Right cardiac atrium (tissue), 5 donors: ENCODE measurements around the gene ADK. TPM values are rescaled to one million over a fixed set of nuclear protein-coding genes. Genes with fewer than 3 reads are reported as not detected.
A peak's percentile ranks its signal among the peaks of the same experiment; 100 is the strongest.
"Not testable (repeated sequence)": the region's sequence is repeated elsewhere in the genome, so short reads cannot be mapped to it uniquely, and the experiment has no call there.

ENCODE experiments used
- ATAC-seq, 2 donors: fragments of 200-7000 bp; cut with Tn5 transposase; one replicate each; pipeline versions ENCODE4 v1.8.0 to v1.9.1; 2020; ENCODE audit warnings: moderate library complexity in 2 of 2, mild to moderate bottlenecking in 1 of 2
- DNase-seq, 3 donors: peaks; one replicate each; pipeline ENCODE4 v3.0.0-alpha.2; 2020
- H3K27ac ChIP-seq: one replicate; pipeline ENCODE4 v1.5.1; 2013; ENCODE audit warnings: mild to moderate bottlenecking, low read length, control low read depth, moderate library complexity
- H3K27me3 ChIP-seq: one replicate; pipeline ENCODE4 v1.6.1; 2013; ENCODE audit not compliant: control insufficient read depth, insufficient read depth
- H3K4me1 ChIP-seq: one replicate; pipeline ENCODE4 v1.6.1; 2013; ENCODE audit warnings: low read length; ENCODE audit not compliant: control insufficient read depth, insufficient read depth
- H3K4me3 ChIP-seq: one replicate; pipeline ENCODE4 v1.5.1; 2013; ENCODE audit warnings: low read length, control low read depth
- H3K9me3 ChIP-seq: one replicate; pipeline ENCODE4 v1.6.1; 2013; ENCODE audit warnings: low read length; ENCODE audit not compliant: control insufficient read depth
- WGBS: extraction: QIAGEN DNeasy Blood & Tissue Kit; methylation state at CpG from one replicate; pipeline ENCODE4 v1.1.7; 2013; 5-methylcytosine and 5-hydroxymethylcytosine counted together
- intact Hi-C, 4 donors: fragments of 100-400 bp; cut with DNase I; formaldehyde crosslinking; loops; one replicate each; pipeline versions ENCODE4 v1.11.0 to v1.14.0; 2022 to 2023
- polyA plus RNA-seq: library from polyadenylated mRNA; stranded (reverse); fragments of 200-250 nt; gene quantifications from one replicate; pipeline ENCODE4 v1.2.3, GENCODE V29; 2013
- total RNA-seq, 4 donors: library from RNA; stranded (reverse); fragmentation: NEBNext Ultra II Directional; extraction: Animal tissue kit (Norgen Biotek cat#: 25700); gene quantifications; one replicate each; pipeline ENCODE4 v1.2.1, GENCODE V29; 2021
- donor health status: healthy with polysubstance abuse.
- donor health status: DM: no; HTN: yes; CAD: no.
- donor health status: DM: no; HTN: no; CAD: no.
- donor health status: DM: no; HTN: yes; CAD: no; lungs with severe emphysema.
- donor health status: DM: yes; HTN: yes; CAD: no.

Gene ADK
- total and polyA plus RNA-seq, 5 donors = 34.5 to 42.2 (median 41.0) TPM

DNA sequence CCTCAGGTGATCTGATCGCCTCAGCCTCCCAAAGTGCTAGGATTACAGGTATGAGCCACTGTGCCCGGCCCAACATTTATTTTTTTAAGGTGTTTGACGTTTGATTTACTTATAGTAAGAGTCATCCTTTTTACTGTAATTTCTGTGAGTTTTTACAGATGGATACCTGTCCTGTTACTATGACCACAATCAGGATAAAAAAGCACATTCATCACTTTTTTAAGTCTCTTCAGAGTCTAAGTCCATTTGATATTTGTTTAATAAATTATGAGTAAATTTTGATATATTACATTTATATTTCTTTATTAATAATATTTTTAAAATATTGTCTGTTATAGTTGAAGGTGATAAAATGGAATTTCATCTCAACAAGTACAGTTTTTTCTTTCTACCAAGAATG, 374.9 kb downstream of the ADK start:
- intact Hi-C loops = no loop called here
- Histone ChIP-seq H3K4me1 (no peaks in the 10 kb centered on the region), H3K27me3 (no peaks in the 10 kb centered on the region), H3K27ac (no peak overlapping the region), H3K9me3 (no peaks in the 10 kb centered on the region), H3K4me3 (no peak overlapping the region)
- no peak for ATAC-seq
- WGBS = 94% methylated on average over 3 of the region's 3 CpGs
- no peak for DNase-seq

DNA sequence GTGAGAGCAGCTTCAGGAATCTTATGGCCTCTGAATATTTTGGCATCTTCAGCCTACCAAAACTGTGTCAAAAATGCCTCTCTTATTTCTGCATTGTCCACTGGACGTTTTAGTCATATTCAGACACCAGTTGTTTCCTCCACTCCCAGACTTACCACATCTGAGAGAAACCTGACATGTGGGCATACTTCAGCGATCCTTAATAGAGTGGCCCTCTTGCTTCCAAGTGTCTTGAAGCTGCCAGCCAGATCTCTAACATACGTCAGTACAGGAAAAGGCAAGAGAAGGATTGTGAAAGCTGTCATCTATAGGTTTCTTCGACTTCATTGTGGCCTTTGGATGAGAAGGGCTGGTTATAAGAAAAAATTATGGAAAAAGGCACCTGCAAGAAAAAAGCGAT, 376.6 kb downstream of the ADK start:
- H3K4me1 ChIP-seq, H3K4me3 ChIP-seq, intact Hi-C loops, DNase-seq, ATAC-seq, H3K27ac ChIP-seq, H3K9me3 ChIP-seq, H3K27me3 ChIP-seq: not testable (repeated sequence)
- WGBS = 92% methylated on average over 5 of the region's 5 CpGs

DNA sequence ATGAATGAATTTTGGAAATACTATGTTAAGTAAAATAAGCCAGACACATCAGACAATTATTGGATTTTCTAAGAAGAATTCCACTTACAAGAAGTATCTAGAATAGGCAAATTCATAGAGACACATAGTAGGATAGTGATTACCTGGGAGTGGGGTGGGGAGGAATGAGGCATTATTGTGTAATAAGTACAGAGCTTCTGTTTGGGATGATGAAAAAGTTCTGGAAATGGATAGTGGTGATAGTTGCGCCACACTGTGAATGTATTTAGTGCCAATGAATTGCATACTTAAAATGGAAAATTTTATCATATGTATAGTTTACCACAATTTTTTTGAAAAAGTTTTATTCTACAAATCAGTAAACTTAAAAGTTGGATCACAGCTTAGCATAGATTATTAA, 378.2 kb downstream of the ADK start:
- intact Hi-C loops = no loop called here
- WGBS = 96% methylated on average over 1 of the region's 1 CpG

DNA sequence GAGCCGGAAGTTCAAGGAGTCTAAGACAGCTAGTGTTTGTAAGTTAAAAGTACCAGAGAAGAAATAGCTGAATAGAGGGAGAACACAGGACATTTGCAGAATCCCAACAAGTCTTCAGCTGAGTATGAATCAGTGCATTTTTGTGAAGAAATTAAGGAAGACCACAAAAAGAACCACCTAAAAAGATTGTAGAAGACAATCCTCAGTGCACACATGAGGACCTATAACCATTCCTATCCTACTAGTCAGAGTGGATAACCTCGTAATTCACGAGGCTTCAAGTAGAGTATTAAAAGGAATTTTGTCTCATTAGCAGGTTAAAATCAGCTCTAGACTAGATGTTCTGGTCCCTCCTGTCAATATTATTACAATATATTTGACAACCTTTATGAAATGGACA, 380.0 kb downstream of the ADK start:
- 96% methylated on average over 3 of the region's 3 CpGs for WGBS
- DNase-seq (no peak), ATAC-seq (no peak)
- Histone ChIP-seq H3K27ac (no peak overlapping the region), H3K4me3 (no peak overlapping the region), H3K9me3 (no peaks in the 10 kb centered on the region), H3K27me3 (no peaks in the 10 kb centered on the region), H3K4me1 (no peaks in the 10 kb centered on the region)
- intact Hi-C loops = no loop called here

More for the DNA sequence above, 378.2 kb downstream of the ADK start:
- H3K27ac ChIP-seq = no peak overlapping the region
- H3K4me3 ChIP-seq = no peak overlapping the region
- no peaks in the 10 kb centered on the region for H3K9me3 ChIP-seq
- DNase-seq = no peak
- no peaks in the 10 kb centered on the region for H3K4me1 ChIP-seq
- ATAC-seq = no peak
- no peaks in the 10 kb centered on the region for H3K27me3 ChIP-seq

DNA sequence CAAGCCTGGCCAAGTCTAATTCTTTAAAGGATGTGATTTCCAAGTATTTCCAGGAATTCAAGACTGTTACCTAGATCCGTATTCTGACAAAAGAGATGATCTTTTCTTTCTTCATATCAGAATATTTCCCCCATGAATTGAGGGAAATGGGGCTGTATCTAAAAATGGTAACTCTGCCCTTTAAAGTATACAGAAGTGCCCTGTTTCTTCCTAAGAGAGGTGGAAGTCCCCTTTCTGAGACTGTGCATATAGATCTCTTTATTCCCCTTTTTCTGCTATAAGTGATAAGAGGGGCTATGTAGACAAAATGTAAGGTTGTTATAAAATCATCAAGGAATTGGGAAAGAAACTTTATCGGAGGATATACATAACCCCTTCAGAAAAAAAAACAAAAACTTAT, 388.3 kb downstream of the ADK start:
- H3K27ac ChIP-seq = no peak overlapping the region
- H3K27me3 ChIP-seq = no peaks in the 10 kb centered on the region
- intact Hi-C loops = no loop called here
- no peaks in the 10 kb centered on the region for H3K9me3 ChIP-seq
- no peaks in the 10 kb centered on the region for H3K4me1 ChIP-seq
- no peak overlapping the region for H3K4me3 ChIP-seq
- DNase-seq (no peak), ATAC-seq (no peak)
- WGBS = 87% methylated on average over 2 of the region's 2 CpGs

DNA sequence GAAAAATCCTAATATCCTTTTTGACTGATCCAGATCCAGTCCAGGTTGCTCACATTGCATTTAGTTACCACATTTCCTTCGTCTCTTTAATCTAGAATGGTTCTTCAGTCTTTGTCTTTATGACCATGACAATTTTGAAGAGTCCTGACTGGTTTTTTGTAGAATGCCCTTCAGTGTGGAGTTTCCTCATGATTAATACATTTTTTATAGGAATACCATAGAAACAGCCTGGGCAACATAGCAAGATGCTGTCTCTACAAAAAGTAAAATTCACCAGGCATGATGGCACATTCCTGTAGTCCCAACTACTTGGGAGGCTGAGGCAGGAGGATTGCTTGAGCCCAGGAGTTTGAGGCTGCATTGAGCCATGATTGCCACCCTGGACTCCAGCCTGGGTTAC, 390.4 kb downstream of the ADK start:
- intact Hi-C loops = no loop called here
- 93% methylated on average over 1 of the region's 1 CpG for WGBS
- DNase-seq (no peak), ATAC-seq (no peak)
- Histone ChIP-seq H3K27me3 (no peaks in the 10 kb centered on the region), H3K4me1 (no peaks in the 10 kb centered on the region), H3K4me3 (no peak overlapping the region), H3K9me3 (no peaks in the 10 kb centered on the region), H3K27ac (no peak overlapping the region)

DNA sequence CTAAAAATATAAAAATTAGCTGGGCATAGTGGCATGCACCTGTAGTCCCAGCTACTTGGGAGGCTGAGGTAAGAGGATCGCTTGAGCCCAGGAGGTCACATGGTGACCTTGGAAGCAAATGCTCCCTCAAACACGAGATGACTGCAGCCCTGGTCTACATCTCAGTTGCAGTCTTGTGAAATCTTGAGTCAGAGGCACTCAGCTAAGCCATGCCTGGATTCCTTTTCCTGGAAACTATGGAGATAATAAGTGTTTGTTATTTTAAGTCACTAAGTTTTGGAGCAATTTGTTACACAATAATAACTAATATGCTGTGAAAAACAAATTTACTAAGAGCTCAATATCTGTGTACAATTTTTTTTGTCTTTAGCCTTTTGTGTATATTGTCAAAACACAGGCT, 391.1 kb downstream of the ADK start:
- peak; percentile 66 to 78 for ATAC-seq
- WGBS = 63% methylated on average over 2 of the region's 2 CpGs
- no peaks in the 10 kb centered on the region for H3K27me3 ChIP-seq
- no peaks in the 10 kb centered on the region for H3K4me1 ChIP-seq
- H3K27ac ChIP-seq = no peak overlapping the region
- intact Hi-C loops = no loop called here
- H3K4me3 ChIP-seq = no peak overlapping the region
- DNase-seq = peak in 2 of 3 donors; percentile 28 to 38
- no peaks in the 10 kb centered on the region for H3K9me3 ChIP-seq

DNA sequence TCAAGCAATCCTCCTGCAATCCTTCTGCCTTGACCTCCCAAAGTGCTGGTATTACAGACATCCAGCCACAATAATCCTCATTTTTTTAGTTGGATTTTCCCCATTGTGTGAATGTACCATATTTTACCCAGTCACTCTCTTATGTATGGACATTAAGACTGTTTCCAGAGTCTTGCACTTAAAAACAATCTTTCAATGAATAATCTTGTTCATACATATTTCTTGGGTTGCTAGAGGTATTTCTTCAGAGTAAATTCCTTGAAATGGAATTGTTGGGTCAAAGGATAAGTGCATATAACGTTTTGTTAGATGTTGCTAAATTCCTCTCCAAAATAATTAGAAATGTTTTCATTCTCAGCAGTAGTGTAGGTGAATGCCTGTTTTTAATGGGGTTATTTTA, 392.3 kb downstream of the ADK start:
- no peak for ATAC-seq
- no peaks in the 10 kb centered on the region for H3K4me1 ChIP-seq

DNA sequence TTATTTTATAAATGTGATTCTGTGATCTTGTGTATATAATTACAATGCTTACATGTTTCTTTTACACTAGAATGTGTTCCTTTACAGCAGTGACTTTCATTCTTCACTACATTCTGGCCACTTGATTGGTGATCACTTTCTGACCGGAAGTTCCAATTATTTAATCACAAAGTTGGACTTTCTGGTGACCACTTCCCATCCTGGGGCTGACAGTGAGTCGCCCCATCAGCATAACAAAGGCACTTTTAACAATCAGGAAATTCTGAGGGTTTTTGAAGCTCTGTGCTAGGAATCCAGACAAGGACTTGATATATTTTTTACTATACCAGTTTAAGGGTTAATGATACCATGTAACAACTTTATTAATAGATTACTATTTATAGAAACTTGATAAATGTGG, 393.1 kb downstream of the ADK start:
- no peaks in the 10 kb centered on the region for H3K9me3 ChIP-seq
- H3K27ac ChIP-seq = no peak overlapping the region
- no peaks in the 10 kb centered on the region for H3K4me1 ChIP-seq
- DNase-seq (no peak), ATAC-seq (no peak)
- intact Hi-C loops = no loop called here
- no peaks in the 10 kb centered on the region for H3K27me3 ChIP-seq
- no peak overlapping the region for H3K4me3 ChIP-seq
- WGBS = 86% methylated on average over 2 of the region's 2 CpGs

More for the DNA sequence above, 392.3 kb downstream of the ADK start:
- 67% methylated on average over 1 of the region's 1 CpG for WGBS
- Histone ChIP-seq H3K27me3 (no peaks in the 10 kb centered on the region), H3K9me3 (no peaks in the 10 kb centered on the region), H3K4me3 (no peak overlapping the region), H3K27ac (no peak overlapping the region)
- intact Hi-C loops = no loop called here
- no peak for DNase-seq

DNA sequence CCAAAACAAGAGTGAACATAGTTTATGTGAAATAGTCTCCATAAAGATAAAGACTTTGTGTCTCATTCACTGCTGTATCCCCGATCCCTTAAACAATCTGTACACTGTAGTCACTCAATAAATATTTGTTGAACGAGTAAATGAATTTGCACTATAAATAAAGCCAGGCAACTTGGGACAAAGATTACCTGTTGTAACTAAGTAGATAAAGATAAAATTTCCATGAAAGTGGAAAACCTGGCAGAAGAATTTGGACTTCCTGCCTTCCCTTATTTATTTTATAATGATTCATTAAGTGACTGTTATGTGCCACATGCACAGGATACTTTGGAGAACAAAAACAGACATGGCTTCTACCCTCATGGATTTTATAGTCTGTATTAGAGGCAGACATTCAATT, 397.7 kb downstream of the ADK start:
- H3K27me3 ChIP-seq = no peaks in the 10 kb centered on the region
- no peaks in the 10 kb centered on the region for H3K9me3 ChIP-seq
- no peak overlapping the region for H3K4me3 ChIP-seq
- ATAC-seq (no peak), DNase-seq (no peak)
- 86% methylated on average over 2 of the region's 2 CpGs for WGBS
- H3K4me1 ChIP-seq = no peaks in the 10 kb centered on the region
- intact Hi-C loops = no loop called here
- no peak overlapping the region for H3K27ac ChIP-seq

DNA sequence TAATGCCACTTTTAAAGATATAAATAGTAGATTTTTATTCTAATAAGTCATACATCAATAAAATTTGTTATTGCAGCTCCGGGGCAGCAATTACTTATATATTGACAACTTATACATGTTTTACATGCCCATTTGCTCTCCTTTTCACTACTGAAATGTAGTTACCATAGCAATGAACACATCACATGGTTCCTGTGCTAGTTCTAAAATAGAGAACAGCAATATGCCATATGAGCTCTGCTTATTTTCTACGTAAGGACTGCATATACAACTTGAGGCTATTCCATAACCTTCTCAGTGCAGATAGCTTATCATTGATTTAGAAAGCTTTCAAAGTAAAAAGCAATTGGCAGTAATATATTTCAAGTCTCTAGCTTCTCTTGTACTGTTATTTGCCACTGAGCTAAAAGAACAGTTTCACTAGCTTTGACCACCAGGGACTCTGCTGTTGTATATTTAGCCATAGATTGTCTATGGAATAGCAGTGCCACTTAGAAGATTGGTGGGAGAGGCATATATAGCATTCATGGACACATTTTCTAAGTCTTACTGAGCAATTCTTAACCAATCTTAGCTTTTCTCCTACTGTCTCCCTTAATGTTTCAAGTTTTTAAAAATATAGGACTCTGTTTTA, 405.2 kb downstream of the ADK start:
- no peaks in the 10 kb centered on the region for H3K9me3 ChIP-seq
- WGBS = 96% methylated on average over 2 of the region's 2 CpGs
- no peak for ATAC-seq
- no peaks in the 10 kb centered on the region for H3K4me1 ChIP-seq
- no peak for DNase-seq
- intact Hi-C loops = no loop called here
- H3K27me3 ChIP-seq = no peaks in the 10 kb centered on the region
- H3K4me3 ChIP-seq = no peak overlapping the region
- H3K27ac ChIP-seq = no peak overlapping the region

DNA sequence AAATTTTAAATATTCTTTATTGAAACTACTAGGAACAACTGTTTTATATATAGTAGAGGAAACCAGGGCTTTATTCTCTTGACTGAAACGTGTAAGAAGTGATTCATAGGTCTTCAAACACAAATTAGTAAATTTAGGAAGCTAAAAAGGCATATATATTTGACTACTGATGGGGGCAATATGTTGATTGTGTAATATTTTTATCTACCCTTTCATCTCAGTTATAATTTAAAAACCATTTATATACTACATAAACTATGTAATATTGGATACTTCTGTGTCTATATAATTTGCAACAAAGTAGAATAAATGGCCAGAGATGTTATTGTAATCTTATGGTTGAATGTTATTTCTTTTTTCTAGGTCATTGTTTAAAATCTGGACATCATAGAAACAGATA, 406.1 kb downstream of the ADK start:
- intact Hi-C loops = no loop called here
- no peak overlapping the region for H3K4me3 ChIP-seq
- DNase-seq (no peak), ATAC-seq (no peak)
- H3K27ac ChIP-seq = no peak overlapping the region
- WGBS = 82% methylated on average over 1 of the region's 1 CpG
- H3K4me1 ChIP-seq = no peaks in the 10 kb centered on the region
- H3K27me3 ChIP-seq = no peaks in the 10 kb centered on the region
- H3K9me3 ChIP-seq = no peaks in the 10 kb centered on the region
